OCI-LY7 (cell line): ENCODE data around the gene CLPTM1.

ENCODE experiments used
- EZH2phosphoT487 ChIP-seq: fragments of 200-600 bp; sonication (generic); IDR thresholded peaks from 2 replicates; pipeline ENCODE4 v1.6.1; 2018; ENCODE audit warnings: low read depth, borderline replicate concordance, mild to moderate bottlenecking, mixed run types, antibody characterized with exemption, low read length, moderate library complexity, mixed read lengths
- TF ChIP-seq, protein P1 (sequence below): fragments of 200-600 bp; sonication (generic); conservative IDR thresholded peaks from 2 replicates; pipeline ENCODE4 v1.5.1; 2014; ENCODE audit warnings: mild to moderate bottlenecking, antibody characterized with exemption, low read length, moderate library complexity, mixed read lengths

DNA sequence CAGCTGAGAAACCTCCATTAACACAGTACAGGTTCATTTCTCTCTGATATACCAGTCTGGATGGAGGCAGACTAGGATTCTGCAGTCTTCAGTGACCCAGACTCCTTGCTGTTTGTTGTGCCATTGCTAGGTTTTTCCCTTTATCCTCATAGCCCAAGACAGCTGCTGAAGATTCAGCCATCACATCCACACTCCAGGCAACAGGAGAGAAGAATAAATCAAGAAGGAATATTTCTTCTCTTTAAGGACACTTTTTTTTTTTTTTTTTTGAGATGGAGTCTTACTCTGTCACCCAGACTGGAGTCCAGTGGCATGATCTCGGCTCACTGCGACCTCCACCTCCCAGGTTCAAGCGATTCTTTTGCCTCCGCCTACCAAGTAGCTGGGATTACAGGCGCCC is 14.3 kb downstream of the CLPTM1 start:
- TF ChIP-seq, protein P1, sequence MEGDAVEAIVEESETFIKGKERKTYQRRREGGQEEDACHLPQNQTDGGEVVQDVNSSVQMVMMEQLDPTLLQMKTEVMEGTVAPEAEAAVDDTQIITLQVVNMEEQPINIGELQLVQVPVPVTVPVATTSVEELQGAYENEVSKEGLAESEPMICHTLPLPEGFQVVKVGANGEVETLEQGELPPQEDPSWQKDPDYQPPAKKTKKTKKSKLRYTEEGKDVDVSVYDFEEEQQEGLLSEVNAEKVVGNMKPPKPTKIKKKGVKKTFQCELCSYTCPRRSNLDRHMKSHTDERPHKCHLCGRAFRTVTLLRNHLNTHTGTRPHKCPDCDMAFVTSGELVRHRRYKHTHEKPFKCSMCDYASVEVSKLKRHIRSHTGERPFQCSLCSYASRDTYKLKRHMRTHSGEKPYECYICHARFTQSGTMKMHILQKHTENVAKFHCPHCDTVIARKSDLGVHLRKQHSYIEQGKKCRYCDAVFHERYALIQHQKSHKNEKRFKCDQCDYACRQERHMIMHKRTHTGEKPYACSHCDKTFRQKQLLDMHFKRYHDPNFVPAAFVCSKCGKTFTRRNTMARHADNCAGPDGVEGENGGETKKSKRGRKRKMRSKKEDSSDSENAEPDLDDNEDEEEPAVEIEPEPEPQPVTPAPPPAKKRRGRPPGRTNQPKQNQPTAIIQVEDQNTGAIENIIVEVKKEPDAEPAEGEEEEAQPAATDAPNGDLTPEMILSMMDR = no peak
- TF ChIP-seq EZH2phosphoT487 = no peak
